Measurements from ENCODE around the gene THSD4.
A peak's percentile ranks its signal among the peaks of the same experiment; 100 is the strongest.

The THSD4 gene

DNA sequence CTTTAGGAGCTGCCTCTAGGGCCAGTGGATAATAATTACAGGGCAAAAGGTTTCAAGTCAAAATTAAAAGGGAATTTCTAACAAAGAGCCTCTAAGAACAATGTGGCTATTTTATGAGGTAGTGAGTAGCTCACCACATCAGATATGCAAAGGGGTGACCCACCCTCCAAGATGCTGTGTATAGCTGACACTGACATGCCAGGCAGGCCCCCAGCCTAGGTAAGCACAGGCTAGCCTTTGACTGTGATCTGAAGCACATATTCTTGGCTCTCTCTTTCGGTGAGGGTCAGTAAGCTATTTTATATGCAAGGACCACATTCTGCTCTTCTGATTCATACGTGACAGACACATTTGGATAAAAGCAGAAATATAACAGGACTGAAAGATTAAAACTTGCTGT, 2.8 kb upstream of the THSD4 start:
- no peak overlapping the region for H3K4me3 ChIP-seq (ENCODE audit: low read depth in 1 of 2, low read length in 2 of 2)
- H3K36me3 ChIP-seq (ENCODE audit: control insufficient read depth in 1 of 2, insufficient read depth in 2 of 2, low read length in 2 of 2) = no peaks in the 10 kb centered on the region
- H3K4me1 ChIP-seq (ENCODE audit: control insufficient read depth in 1 of 2, insufficient read depth in 2 of 2, low read length in 2 of 2) = peaks cover 5 to 6% of the 10 kb centered on the region in 2 donors
- no peaks in the 10 kb centered on the region for H3K27me3 ChIP-seq (ENCODE audit: low read depth, low read length)
- H3K9me3 ChIP-seq (ENCODE audit: control insufficient read depth in 1 of 2, low read length in 2 of 2) = no peaks in the 10 kb centered on the region
- H3K27ac ChIP-seq (ENCODE audit: low read length) = no peak overlapping the region

DNA sequence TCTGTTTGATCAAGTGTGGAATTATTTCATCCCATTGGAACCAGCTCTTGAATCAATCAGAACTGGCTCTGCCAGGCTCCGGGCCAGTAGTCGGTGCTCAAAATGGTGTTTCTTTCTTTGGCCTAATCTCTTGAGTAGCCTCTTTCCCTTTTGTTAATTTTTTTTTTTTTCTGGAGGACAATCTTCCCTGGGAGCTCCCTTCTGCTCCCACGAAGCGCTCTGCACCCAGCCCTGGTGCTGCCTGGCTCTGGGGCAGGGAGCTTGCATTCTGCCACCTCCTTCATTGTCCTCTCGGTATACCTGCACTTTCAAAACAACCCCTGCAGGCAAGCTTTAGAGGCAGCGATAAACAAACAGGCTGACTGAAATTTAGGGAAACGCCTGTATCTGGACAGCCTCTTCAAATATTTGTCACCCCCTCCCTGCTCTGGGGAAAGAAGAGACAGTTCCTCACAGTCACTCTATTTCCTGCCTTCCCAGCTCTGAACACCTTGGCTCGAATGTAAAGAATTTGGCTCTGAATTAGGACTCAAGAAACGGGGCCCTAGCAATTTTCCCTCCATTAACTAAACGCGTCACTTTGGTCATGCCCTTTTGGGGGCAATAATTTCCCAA, 1.1 kb upstream of the THSD4 start:
- no peaks in the 10 kb centered on the region for H3K27me3 ChIP-seq (ENCODE audit: low read depth, low read length)

DNA sequence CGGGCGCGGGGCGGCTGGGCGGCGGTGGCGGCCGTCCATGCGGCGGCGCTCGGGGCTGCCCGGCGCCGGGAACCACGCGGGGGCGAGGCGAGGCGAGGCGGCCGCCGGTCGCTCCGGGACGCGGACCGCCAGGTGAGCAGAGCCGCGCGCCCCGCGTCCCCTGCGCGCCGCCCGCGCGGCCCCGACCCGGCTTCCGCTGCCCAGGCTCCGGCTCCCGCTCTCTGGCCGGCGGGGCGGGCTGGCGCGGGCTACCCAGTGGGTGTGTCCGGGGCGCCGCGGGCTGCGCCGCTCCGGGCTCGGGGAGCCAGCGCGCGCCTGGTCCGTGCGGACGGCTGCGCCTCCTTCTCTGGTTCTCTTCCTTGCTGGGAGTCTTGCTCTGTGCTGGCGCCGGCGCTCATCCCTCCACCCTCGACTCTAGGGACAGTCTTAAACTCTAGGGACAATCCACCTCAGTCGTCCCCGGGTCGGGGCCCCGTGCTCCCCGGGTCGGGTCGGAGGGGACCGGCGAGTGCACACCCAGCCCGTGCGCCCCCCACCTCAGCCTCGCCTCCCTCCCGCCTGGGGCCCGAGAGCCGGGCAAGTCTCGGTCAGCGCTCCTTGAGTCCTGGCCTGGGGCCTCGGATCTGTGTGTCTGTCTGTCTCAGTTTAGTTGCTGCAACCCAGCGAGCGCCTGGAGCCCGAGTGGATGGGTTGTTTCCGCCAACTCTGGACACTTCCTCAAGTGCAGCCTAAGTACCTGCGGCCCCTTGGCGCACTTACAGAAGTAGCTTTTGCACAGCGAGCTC, 488 bp downstream of the THSD4 start:
- Histone ChIP-seq H3K27ac (ENCODE audit: low read length) (peak overlapping the region; percentile 8), H3K4me3 (ENCODE audit: low read depth in 1 of 2, low read length in 2 of 2) (peak overlapping the region; percentile 46 to 65), H3K4me1 (ENCODE audit: control insufficient read depth in 1 of 2, insufficient read depth in 2 of 2, low read length in 2 of 2) (peaks cover 5 to 6% of the 10 kb centered on the region in 2 donors), H3K9me3 (ENCODE audit: control insufficient read depth in 1 of 2, low read length in 2 of 2) (no peaks in the 10 kb centered on the region), H3K27me3 (ENCODE audit: low read depth, low read length) (no peaks in the 10 kb centered on the region), H3K36me3 (ENCODE audit: control insufficient read depth in 1 of 2, insufficient read depth in 2 of 2, low read length in 2 of 2) (no peaks in the 10 kb centered on the region)

More for the DNA sequence above, 1.1 kb upstream of the THSD4 start:
- Histone ChIP-seq H3K36me3 (ENCODE audit: control insufficient read depth in 1 of 2, insufficient read depth in 2 of 2, low read length in 2 of 2) (no peaks in the 10 kb centered on the region), H3K4me1 (ENCODE audit: control insufficient read depth in 1 of 2, insufficient read depth in 2 of 2, low read length in 2 of 2) (peaks cover 5 to 6% of the 10 kb centered on the region in 2 donors), H3K27ac (ENCODE audit: low read length) (no peak overlapping the region), H3K9me3 (ENCODE audit: control insufficient read depth in 1 of 2, low read length in 2 of 2) (no peaks in the 10 kb centered on the region), H3K4me3 (ENCODE audit: low read depth in 1 of 2, low read length in 2 of 2) (no peak overlapping the region)

DNA sequence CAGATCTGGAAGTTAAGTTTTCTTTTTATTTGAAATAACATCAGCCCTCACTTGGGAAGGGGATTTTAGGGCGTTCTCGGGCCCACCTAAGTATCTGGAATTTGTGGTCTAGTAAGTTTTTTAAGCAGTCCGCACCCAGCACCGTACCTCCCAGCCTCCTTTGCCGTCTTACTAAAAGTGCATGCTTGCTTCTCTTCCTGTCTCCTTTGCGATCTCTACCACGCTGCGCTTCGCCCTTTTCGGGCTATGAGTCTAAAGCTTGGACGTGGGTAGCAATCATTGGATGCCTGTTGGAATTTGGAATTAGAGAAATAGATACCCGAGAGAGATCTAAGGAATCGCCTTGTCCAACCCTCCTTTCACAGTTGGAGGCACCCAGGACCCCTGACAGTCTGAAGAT, 1.1 kb downstream of the THSD4 start:
- H3K27ac ChIP-seq (ENCODE audit: low read length) = no peak overlapping the region

DNA sequence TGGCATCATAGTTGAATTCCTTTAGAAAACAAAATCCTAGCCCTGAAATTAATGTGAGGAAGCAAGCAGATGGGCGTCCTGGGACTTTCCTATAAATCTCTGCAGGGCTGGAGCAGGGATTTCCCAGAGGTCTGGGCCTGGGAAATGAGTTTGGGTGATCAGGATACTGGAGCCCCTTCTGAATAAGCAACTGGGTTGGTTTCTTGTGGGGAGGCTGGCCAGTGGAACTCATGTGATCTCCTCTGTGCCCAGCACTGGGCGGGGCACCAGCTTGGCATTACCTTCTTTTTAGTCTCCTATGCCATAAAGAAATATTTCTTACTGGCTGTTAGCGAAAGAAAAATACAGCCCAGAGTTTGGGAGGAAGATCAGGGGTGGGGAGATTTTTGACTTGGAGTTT, 1.7 kb downstream of the THSD4 start:
- Histone ChIP-seq H3K9me3 (ENCODE audit: control insufficient read depth in 1 of 2, low read length in 2 of 2) (no peaks in the 10 kb centered on the region), H3K36me3 (ENCODE audit: control insufficient read depth in 1 of 2, insufficient read depth in 2 of 2, low read length in 2 of 2) (no peaks in the 10 kb centered on the region), H3K27me3 (ENCODE audit: low read depth, low read length) (no peaks in the 10 kb centered on the region), H3K4me3 (ENCODE audit: low read depth in 1 of 2, low read length in 2 of 2) (no peak overlapping the region), H3K27ac (ENCODE audit: low read length) (no peak overlapping the region), H3K4me1 (ENCODE audit: control insufficient read depth in 1 of 2, insufficient read depth in 2 of 2, low read length in 2 of 2) (peaks cover 5 to 6% of the 10 kb centered on the region in 2 donors)

More for the DNA sequence above, 1.1 kb downstream of the THSD4 start:
- Histone ChIP-seq H3K4me1 (ENCODE audit: control insufficient read depth in 1 of 2, insufficient read depth in 2 of 2, low read length in 2 of 2) (peaks cover 5 to 6% of the 10 kb centered on the region in 2 donors), H3K27me3 (ENCODE audit: low read depth, low read length) (no peaks in the 10 kb centered on the region), H3K4me3 (ENCODE audit: low read depth in 1 of 2, low read length in 2 of 2) (peak overlapping the region; percentile 46 to 65), H3K36me3 (ENCODE audit: control insufficient read depth in 1 of 2, insufficient read depth in 2 of 2, low read length in 2 of 2) (no peaks in the 10 kb centered on the region), H3K9me3 (ENCODE audit: control insufficient read depth in 1 of 2, low read length in 2 of 2) (no peaks in the 10 kb centered on the region)

DNA sequence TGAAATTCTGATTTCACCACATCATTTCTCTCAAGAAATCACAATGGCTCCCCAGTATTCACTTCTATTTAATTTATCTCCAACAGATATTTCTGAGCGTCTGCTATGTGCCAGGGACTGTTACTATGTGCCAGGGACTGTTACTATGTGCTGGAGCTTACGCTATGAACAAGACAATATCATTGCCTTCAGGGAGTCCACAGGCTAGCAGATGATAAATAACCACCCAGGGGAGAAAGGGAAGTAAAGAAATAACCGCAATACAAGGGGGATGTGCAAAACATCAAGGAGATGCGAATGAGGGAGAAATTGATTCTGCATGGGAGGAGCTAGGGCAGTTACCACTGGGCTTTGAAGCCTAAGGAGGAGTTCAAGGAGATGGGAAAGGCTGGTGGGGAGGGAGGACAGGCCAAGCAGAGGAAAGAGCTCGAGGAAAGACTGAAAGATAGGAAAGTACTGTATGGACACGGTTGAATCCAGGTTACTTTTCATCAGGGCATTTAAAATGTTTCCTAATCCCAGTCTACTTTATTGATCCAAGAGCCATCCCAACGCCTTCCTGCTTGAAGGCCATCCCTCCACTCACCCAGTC, 2.5 kb downstream of the THSD4 start:
- Histone ChIP-seq H3K27ac (ENCODE audit: low read length) (no peak overlapping the region), H3K4me3 (ENCODE audit: low read depth in 1 of 2, low read length in 2 of 2) (no peak overlapping the region), H3K4me1 (ENCODE audit: control insufficient read depth in 1 of 2, insufficient read depth in 2 of 2, low read length in 2 of 2) (peaks cover 5 to 6% of the 10 kb centered on the region in 2 donors), H3K9me3 (ENCODE audit: control insufficient read depth in 1 of 2, low read length in 2 of 2) (no peaks in the 10 kb centered on the region), H3K27me3 (ENCODE audit: low read depth, low read length) (no peaks in the 10 kb centered on the region), H3K36me3 (ENCODE audit: control insufficient read depth in 1 of 2, insufficient read depth in 2 of 2, low read length in 2 of 2) (no peaks in the 10 kb centered on the region)

DNA sequence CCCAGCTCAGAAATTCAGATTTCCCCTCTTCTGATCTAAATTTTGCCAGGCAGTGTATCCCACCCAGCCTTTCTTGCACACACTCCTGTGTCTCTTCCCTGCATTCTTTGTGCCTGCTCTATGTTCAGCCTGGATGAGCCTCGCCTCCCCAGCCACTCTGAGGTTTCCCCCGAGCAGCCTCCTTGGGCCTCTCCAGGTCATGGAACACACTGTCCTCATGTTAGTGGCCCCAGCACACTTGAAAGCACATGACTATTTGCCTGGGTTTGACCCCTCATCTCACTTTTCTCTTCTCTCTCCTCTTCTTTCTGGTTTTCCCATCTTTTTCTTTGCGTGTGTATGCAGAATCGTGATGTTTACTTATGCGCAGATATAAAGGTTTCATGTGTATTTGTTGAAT, 3.1 kb downstream of the THSD4 start:
- Histone ChIP-seq H3K27me3 (ENCODE audit: low read depth, low read length) (no peaks in the 10 kb centered on the region), H3K36me3 (ENCODE audit: control insufficient read depth in 1 of 2, insufficient read depth in 2 of 2, low read length in 2 of 2) (no peaks in the 10 kb centered on the region), H3K4me3 (ENCODE audit: low read depth in 1 of 2, low read length in 2 of 2) (no peak overlapping the region), H3K9me3 (ENCODE audit: control insufficient read depth in 1 of 2, low read length in 2 of 2) (no peaks in the 10 kb centered on the region), H3K27ac (ENCODE audit: low read length) (no peak overlapping the region), H3K4me1 (ENCODE audit: control insufficient read depth in 1 of 2, insufficient read depth in 2 of 2, low read length in 2 of 2) (peaks cover 5 to 6% of the 10 kb centered on the region in 2 donors)

DNA sequence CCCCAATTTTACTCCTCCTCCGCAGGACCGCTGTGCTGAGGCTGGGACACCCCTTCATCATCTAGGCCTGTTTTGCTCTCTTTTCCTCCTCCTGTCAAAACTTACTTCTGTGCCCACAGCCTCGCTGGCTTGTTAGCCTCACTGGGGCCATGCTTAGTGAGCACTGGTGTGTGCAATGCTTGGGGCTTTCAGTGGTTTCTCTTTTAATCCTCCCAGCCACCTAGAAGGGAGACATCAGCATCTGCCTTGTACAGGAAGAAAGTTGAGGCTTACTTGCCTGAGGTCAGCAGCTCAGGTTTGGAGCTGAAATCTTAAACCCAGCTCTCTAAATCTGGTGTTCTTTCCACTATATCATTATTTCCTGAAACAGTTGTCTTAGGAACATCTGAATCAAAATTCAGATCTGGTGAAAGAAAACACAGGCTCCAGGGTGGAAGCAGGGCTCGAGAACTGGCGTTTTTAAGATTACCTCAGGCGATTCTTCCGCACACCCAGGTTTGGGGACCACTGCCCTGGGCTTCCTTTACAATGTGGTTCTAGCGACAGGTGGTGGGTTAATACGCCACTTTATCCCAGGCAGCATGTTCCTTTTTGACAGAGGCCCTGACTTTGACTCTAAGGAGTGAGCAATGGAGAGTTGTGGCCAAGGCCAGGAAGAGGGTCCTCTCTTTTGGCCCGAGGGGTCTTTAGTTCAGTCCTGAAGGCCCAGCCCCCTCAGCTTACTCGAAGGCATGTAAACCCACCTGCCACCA, 3.8 kb downstream of the THSD4 start:
- Histone ChIP-seq H3K27me3 (ENCODE audit: low read depth, low read length) (no peaks in the 10 kb centered on the region), H3K4me1 (ENCODE audit: control insufficient read depth in 1 of 2, insufficient read depth in 2 of 2, low read length in 2 of 2) (peaks cover 5 to 6% of the 10 kb centered on the region in 2 donors), H3K27ac (ENCODE audit: low read length) (no peak overlapping the region), H3K4me3 (ENCODE audit: low read depth in 1 of 2, low read length in 2 of 2) (no peak overlapping the region), H3K9me3 (ENCODE audit: control insufficient read depth in 1 of 2, low read length in 2 of 2) (no peaks in the 10 kb centered on the region), H3K36me3 (ENCODE audit: control insufficient read depth in 1 of 2, insufficient read depth in 2 of 2, low read length in 2 of 2) (no peaks in the 10 kb centered on the region)

DNA sequence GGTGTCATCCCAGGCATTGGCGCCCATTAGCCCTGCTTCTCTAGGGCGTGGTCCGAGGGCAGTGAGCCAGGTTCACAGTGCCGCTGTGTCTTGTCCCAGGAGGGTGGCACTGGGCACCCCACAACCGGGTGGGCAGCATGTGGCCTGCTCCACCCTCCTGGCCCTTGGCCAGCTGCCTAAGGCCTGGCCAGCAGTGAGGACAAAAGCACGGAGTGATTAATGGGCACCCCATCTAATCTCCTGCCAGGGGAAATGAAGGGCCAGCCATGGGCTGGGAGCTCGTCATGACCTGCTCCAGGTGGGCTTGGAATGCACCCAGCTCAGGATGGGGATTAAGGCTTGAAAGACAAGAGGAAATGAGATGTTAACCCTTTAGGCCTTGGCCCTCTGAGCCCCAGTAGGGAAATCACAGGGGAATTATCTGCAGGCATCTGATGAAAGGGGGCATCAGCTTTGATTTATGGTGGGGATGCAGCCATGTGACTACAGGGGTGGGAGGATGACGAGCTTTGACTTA, 5.2 kb downstream of the THSD4 start:
- Histone ChIP-seq H3K27ac (ENCODE audit: low read length) (no peak overlapping the region), H3K4me1 (ENCODE audit: control insufficient read depth in 1 of 2, insufficient read depth in 2 of 2, low read length in 2 of 2) (peaks cover 5 to 11% of the 10 kb centered on the region in 2 donors), H3K36me3 (ENCODE audit: control insufficient read depth in 1 of 2, insufficient read depth in 2 of 2, low read length in 2 of 2) (no peaks in the 10 kb centered on the region)

DNA sequence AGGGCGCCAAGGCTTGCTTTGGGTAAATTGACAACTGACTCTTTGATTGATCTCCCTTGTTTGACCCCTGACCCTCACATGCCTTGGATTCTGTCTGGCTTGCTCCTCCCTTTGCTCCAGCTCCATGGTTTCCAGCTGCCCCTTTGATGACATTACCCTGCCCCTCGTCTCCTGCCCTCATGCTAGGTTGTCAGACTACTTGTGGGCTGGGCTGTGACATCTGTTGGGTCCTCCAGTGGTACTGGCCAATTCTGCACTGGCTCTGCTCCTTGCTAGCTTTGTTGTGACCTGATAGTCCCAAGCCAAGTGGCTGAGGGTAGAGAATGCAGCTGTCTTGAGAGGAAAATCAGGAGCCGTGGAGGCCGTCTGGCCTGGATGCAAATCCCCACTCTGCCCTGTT, 6.2 kb downstream of the THSD4 start:
- Histone ChIP-seq H3K27me3 (ENCODE audit: low read depth, low read length) (no peaks in the 10 kb centered on the region), H3K36me3 (ENCODE audit: control insufficient read depth in 1 of 2, insufficient read depth in 2 of 2, low read length in 2 of 2) (no peaks in the 10 kb centered on the region), H3K4me1 (ENCODE audit: control insufficient read depth in 1 of 2, insufficient read depth in 2 of 2, low read length in 2 of 2) (peaks cover 4 to 5% of the 10 kb centered on the region in 2 donors), H3K27ac (ENCODE audit: low read length) (no peak overlapping the region), H3K4me3 (ENCODE audit: low read depth in 1 of 2, low read length in 2 of 2) (no peak overlapping the region), H3K9me3 (ENCODE audit: control insufficient read depth in 1 of 2, low read length in 2 of 2) (no peaks in the 10 kb centered on the region)

More for the DNA sequence above, 5.2 kb downstream of the THSD4 start:
- Histone ChIP-seq H3K4me3 (ENCODE audit: low read depth in 1 of 2, low read length in 2 of 2) (no peak overlapping the region), H3K27me3 (ENCODE audit: low read depth, low read length) (no peaks in the 10 kb centered on the region), H3K9me3 (ENCODE audit: control insufficient read depth in 1 of 2, low read length in 2 of 2) (no peaks in the 10 kb centered on the region)
